Transverse colon (tissue), 4 donors: ENCODE data around the gene TP53BP1. TPM values are rescaled to one million over a fixed set of nuclear protein-coding genes. Genes with fewer than 3 reads are reported as not detected.

ENCODE experiments used
- DNase-seq: peaks from one replicate; pipeline ENCODE4 v3.0.0-alpha.2; 2019
- H3K27ac ChIP-seq, 4 donors: fragments of 200-600 bp; sonication (generic); 2 replicates each; pipeline ENCODE4 v1.5.1; 2016 to 2018; ENCODE audit warnings: inconsistent platforms in 4 of 4
- H3K27me3 ChIP-seq: fragments of 200-600 bp; sonication (generic); 2 replicates; pipeline ENCODE4 v1.5.1; 2017; ENCODE audit warnings: inconsistent platforms
- H3K36me3 ChIP-seq, 4 donors: fragments of 200-600 bp; sonication (generic); 2 replicates each; pipeline ENCODE4 v1.5.1; 2017 to 2019; ENCODE audit warnings: inconsistent platforms in 4 of 4
- H3K4me1 ChIP-seq, 4 donors: fragments of 200-600 bp; sonication (generic); 2 replicates each; pipeline ENCODE4 v1.5.1; 2017 to 2020; ENCODE audit warnings: inconsistent platforms in 4 of 4
- H3K4me3 ChIP-seq, 4 donors: fragments of 200-600 bp; sonication (generic); 1 replicate in 1 of 4; 2 replicates in 3 of 4; pipeline versions ENCODE4 v1.5.1 to v1.6.1; 2017 to 2019; ENCODE audit warnings: inconsistent platforms in 4 of 4
- H3K9me3 ChIP-seq, 2 donors: fragments of 200-600 bp; sonication (generic); 2 replicates each; pipeline ENCODE4 v1.5.1; 2017 to 2019; ENCODE audit warnings: inconsistent platforms in 2 of 2
- EP300 ChIP-seq: sonication (generic); formaldehyde crosslinking; IDR thresholded peaks from one replicate; pipeline ENCODE4 v1.6.1; 2017; ENCODE audit warnings: antibody characterized with exemption, low read depth
- POLR2A ChIP-seq: fragments of 450-650 bp; IDR thresholded peaks from one replicate; pipeline ENCODE4 v1.6.1; 2016; ENCODE audit warnings: antibody characterized with exemption, mild to moderate bottlenecking, moderate library complexity
- POLR2AphosphoS5 ChIP-seq, 3 donors: sonication (generic); formaldehyde crosslinking; IDR thresholded peaks; one replicate each; pipeline ENCODE4 v1.6.1; 2016; ENCODE audit warnings: antibody characterized with exemption in 3 of 3
- WGBS, 2 donors: methylation state at CpG; one replicate each; pipeline ENCODE4 v1.1.5; 2018; ENCODE audit warnings: low coverage in 1 of 2; 5-methylcytosine and 5-hydroxymethylcytosine counted together
- in situ Hi-C, 4 donors: fragments of 200-750 bp; cut with MboI; loops; one replicate each; pipeline versions ENCODE4 v1.15.0 to v1.15.1; 2017; ENCODE audit warnings: low sequenced_read_pairs in 3 of 4, low pct_ligation_motif_present in 1 of 4, low pct_unique_long_range_greater_than_20kb in 1 of 4
- intact Hi-C: fragments of 100-400 bp; cut with DNase I; formaldehyde crosslinking; loops from one replicate; pipeline ENCODE4 v1.15.1; 2023; ENCODE audit warnings: low total_unique reads
- total RNA-seq, 4 donors: library from RNA; depleted of rRNA; stranded (reverse); fragments of >200 nt; gene quantifications; one replicate each; pipeline ENCODE4 v1.1.0, GENCODE V29; 2016
- TF ChIP-seq, protein P1 (sequence below), 5 experiments: fragments of 200-600 bp in 3 of 5; fragments of 450-650 bp in 2 of 5; sonication (generic) in 3 of 5; IDR thresholded peaks; 1 replicate in 2 of 5; 2 replicates in 3 of 5; pipeline ENCODE4 v1.5.1; 2016 to 2017; ENCODE audit warnings: antibody characterized with exemption in 5 of 5, inconsistent platforms in 3 of 5, mild to moderate bottlenecking in 2 of 5, moderate library complexity in 1 of 5

TP53BP1 gene
- total RNA-seq, 4 donors from 2014 or later = 25.1 to 40.8 (median 33.7) TPM

DNA sequence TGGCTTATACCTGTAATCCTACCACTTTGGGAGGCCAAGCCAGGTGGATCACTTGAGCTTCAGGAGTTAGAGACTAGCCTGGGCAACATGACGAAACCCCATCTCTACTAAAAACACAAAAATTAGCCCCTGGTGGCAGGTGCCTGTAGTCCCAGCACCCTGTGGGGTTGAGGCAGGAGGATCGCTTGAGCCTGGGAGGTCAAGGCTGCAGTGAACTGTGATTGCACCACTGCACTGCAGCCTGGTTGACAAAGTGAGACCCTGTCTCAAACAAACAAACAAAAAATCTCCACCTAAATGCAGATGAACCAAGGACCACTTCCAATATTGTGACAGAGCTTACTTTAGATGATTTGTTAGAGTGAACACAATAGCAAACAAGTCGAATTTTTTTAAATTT is 53.7 kb downstream of the TP53BP1 start:
- Histone ChIP-seq H3K9me3 (no peaks in the 10 kb centered on the region), H3K27me3 (no peaks in the 10 kb centered on the region), H3K4me3 (no peak overlapping the region), H3K4me1 (peaks cover 0 to 8% (median 0%) of the 10 kb centered on the region in 4 donors), H3K36me3 (peaks cover 0 to 13% (median 6%) of the 10 kb centered on the region in 4 donors), H3K27ac (no peak overlapping the region)
- 91 to 100% methylated on average over 1 to 3 of the region's 3 CpGs for WGBS, 2 donors
- TF ChIP-seq, protein P1, sequence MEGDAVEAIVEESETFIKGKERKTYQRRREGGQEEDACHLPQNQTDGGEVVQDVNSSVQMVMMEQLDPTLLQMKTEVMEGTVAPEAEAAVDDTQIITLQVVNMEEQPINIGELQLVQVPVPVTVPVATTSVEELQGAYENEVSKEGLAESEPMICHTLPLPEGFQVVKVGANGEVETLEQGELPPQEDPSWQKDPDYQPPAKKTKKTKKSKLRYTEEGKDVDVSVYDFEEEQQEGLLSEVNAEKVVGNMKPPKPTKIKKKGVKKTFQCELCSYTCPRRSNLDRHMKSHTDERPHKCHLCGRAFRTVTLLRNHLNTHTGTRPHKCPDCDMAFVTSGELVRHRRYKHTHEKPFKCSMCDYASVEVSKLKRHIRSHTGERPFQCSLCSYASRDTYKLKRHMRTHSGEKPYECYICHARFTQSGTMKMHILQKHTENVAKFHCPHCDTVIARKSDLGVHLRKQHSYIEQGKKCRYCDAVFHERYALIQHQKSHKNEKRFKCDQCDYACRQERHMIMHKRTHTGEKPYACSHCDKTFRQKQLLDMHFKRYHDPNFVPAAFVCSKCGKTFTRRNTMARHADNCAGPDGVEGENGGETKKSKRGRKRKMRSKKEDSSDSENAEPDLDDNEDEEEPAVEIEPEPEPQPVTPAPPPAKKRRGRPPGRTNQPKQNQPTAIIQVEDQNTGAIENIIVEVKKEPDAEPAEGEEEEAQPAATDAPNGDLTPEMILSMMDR (IDR thresholded peaks at IDR 0.05) = no peak
- TF ChIP-seq POLR2A (no peak), EP300 (no peak), POLR2AphosphoS5 (IDR thresholded peaks at IDR 0.05) (no peak)
- in situ Hi-C loops (no loop called here), intact Hi-C loops (no loop called here)
- no peak for DNase-seq

DNA sequence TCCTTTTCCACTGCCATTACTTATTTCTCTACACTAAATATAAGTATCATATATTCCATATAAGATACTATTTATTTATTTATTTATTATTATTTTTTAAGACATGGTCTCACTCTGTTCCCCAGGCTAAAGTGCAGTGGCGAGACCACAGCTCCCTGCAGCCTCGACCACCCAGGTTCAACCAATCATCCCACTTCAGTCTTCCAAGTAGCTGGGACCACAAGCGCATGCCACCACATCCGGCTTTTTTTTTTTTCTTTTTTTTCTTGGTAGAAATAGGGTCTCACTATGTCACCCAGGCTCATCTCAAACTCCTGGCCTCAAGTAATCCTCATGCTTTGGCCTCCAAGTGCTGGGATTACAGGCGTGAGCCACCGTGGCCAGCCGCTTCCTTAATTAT is 56.6 kb downstream of the TP53BP1 start:
- no peak for DNase-seq
- peaks cover 0 to 4% (median 0%) of the 10 kb centered on the region in 4 donors for H3K4me1 ChIP-seq
- H3K4me3 ChIP-seq = no peak overlapping the region

DNA sequence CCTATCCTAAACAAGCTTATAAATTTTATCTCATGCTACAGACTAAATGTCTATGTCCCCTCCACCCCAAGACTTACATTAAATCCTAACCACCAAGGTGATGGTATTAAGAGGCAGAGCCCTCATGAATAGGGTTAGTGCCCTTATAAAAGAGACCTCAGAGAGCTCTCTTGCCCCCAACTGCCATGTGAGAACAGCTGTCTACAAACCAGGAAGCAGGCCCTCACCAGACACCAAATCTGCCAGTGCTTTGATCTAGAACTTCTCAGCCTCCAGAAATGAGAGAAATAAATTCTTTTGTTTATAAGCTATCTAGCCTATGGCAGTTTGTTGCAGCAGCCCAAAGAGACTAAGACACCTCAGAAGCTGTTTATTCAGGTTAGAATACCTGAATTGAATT is 58.5 kb downstream of the TP53BP1 start:
- in situ Hi-C loops (no loop called here), intact Hi-C loops (no loop called here)
- TF ChIP-seq EP300 (no peak), POLR2AphosphoS5 (IDR thresholded peaks at IDR 0.05) (no peak)
- TF ChIP-seq, protein P1 (IDR thresholded peaks at IDR 0.05) = no peak
- Histone ChIP-seq H3K4me1 (no peaks in the 10 kb centered on the region), H3K36me3 (peaks cover 0 to 34% (median 12%) of the 10 kb centered on the region in 4 donors), H3K9me3 (no peaks in the 10 kb centered on the region), H3K27me3 (no peaks in the 10 kb centered on the region), H3K4me3 (no peak overlapping the region), H3K27ac (no peak overlapping the region)
- no peak for DNase-seq

More for the DNA sequence above, 56.6 kb downstream of the TP53BP1 start:
- TF ChIP-seq EP300 = no peak
- no peak for TF ChIP-seq POLR2A
- no peak for TF ChIP-seq POLR2AphosphoS5 (IDR thresholded peaks at IDR 0.05)
- TF ChIP-seq, protein P1 (IDR thresholded peaks at IDR 0.05) = no peak
- Histone ChIP-seq H3K27ac (no peak overlapping the region), H3K27me3 (no peaks in the 10 kb centered on the region), H3K36me3 (peaks cover 0 to 25% (median 12%) of the 10 kb centered on the region in 4 donors), H3K9me3 (no peaks in the 10 kb centered on the region)
- 82 to 95% methylated on average over 2 to 7 of the region's 7 CpGs for WGBS, 2 donors
- in situ Hi-C loops (no loop called here), intact Hi-C loops (no loop called here)

DNA sequence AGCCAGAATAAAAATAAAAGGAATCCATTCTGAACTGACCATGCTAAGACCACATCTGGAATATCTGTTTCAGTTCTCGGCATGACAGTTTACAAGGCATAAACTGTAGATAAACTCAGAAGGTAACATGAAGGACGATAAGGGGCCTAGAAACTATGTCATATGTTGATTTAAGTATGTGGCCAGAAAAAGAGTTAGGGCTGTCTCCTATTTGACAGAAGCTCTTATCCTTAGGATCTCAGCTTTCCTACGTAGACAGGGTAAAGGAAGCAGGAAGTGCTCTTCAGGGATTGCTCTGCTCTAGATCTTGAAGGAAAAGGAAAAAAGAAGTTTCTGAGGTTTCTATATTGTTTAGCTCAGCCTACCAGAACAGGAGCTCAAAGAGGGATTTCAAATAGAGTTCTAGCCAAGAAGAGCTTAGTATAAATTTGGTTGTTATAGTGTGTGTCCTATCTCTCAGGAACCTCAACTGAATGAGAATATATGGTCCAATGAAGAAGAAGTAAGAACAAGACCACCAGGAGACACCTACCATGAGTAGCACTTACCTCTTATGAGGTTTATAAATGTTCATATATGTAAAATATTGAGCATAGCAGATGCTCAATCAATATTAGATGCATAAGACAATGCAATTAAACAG is 59.2 kb downstream of the TP53BP1 start:
- Histone ChIP-seq H3K4me3 (no peak overlapping the region), H3K9me3 (no peaks in the 10 kb centered on the region), H3K27ac (no peak overlapping the region), H3K36me3 (peaks cover 0 to 39% (median 12%) of the 10 kb centered on the region in 4 donors), H3K4me1 (no peaks in the 10 kb centered on the region), H3K27me3 (no peaks in the 10 kb centered on the region)
- in situ Hi-C loops (no loop called here), intact Hi-C loops (no loop called here)
- DNase-seq = no peak
- TF ChIP-seq POLR2A = no peak
- no peak for TF ChIP-seq POLR2AphosphoS5 (IDR thresholded peaks at IDR 0.05)
- no peak for TF ChIP-seq EP300
- TF ChIP-seq, protein P1 (IDR thresholded peaks at IDR 0.05) = no peak
- 78 to 92% methylated on average over 3 of the region's 3 CpGs for WGBS, 2 donors
